ENCODE measurements around the gene CD44.

Gene CD44

GRCh38 chr11:35141071-35141470 is 2.1 kb downstream of the CD44 start:
- DNase-seq, result no peak

- DNase-seq, result no peak
Observed at GRCh38 chr11:35141571-35141971, 2.6 kb downstream of the CD44 start.

DNA sequence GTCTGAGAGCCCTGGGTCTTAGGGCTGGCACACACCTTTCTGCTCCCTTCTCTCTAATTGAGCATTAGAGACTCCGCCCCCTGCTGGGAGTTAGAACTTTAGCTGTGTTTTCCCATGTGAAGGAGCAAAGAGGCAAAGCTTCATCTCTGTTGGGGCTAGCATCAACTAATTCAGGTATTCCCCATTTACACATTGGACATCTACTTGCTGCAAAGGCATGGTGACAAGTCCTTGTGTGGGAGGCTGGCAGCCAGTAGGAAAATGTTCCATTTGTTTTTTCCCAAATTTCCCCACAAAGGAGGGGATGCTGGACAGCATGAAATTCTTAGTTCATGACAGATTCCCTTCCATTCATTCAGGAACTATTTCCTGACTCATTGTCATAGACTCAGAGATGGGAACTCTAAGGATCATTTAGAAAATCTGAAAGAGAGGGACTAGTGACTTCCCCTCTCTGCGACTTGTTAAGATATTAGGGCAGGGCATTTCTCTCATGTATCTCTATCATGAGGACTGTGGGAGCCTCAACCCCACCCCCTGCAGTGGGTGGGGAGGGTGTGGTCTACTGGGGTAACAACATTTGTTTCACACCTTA is 3.6 kb downstream of the CD44 start:
- DNase-seq, result no peak

GRCh38 chr11:35143297-35144135 is 4.5 kb downstream of the CD44 start:
- DNase-seq, result no peak

DNA sequence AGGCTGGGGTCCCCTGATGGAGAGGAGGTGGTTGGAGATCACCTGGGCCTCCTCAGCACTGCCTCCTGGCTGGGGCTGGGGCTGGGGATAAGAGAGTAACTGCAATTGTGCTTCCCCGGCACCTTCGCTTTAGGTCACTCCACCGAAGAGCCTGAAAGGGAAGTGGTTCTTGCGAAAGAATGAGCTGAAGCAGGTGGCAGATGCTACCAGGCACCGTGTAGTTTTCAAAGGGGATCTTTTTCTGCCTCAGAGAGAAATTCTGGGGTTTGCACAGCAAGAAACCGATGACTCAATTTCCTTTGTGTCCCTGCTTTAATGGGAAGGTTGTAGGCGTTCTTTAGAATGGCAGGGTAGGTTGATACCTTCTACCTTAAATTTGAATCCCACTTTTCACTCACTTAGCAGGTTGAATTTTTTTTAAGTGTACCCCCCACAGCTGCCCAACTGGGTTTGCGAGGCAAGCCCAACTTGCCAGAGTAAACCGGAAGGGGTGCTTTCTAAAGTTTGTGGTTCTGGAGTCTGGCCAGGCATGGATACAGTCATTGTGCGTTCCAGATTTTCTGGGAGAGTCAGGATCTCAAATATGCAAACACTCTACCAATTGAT is 5.3 kb downstream of the CD44 start:
- DNase-seq, result peak; percentile 48

- DNase-seq, result no peak
Observed at GRCh38 chr11:35144806-35145205, 5.8 kb downstream of the CD44 start.

GRCh38 chr11:35145271-35145670 is 6.3 kb downstream of the CD44 start:
- DNase-seq, result no peak

DNA sequence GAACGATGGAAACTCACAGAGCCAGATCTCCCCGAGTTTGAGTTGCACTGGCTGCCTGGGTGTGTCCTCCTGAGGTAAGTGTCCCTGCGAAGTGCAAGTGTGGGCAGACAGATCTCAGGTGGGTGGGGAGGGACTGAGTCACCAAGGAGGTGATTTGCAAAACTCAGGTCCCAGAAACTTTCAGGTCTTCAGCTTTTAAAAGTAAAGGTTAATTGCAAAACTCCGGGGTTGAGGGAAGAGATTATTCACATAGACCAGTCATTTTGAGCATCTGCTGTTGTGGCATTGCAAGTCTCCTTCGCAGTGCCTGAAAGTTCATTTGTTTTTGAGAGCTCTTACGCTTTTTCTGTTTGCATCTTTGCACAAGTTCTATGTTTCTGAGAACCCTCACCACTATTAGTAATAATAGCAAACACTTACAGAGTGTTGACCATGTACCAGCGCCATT is 7.1 kb downstream of the CD44 start:
- DNase-seq, result peak; percentile 50

DNA sequence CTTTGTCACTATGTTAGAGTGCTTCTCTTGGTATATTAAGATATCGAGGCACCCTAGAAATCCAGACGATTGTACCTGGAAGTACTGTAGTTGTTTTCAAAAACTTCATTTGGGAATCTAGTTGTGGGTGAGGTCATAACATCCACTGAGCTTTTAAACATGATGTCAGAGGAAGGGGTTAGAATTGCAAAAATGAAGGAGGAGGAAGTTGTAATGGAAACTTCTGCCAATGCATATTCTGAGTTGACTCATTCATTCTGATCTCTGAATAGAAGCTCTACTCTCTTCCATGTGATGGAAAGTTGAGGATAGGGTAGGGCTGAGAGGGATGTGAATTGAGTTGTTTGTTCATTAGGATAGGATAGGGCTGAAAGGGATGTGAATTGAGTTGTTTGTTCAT is 7.7 kb downstream of the CD44 start:
- DNase-seq, result no peak

DNA sequence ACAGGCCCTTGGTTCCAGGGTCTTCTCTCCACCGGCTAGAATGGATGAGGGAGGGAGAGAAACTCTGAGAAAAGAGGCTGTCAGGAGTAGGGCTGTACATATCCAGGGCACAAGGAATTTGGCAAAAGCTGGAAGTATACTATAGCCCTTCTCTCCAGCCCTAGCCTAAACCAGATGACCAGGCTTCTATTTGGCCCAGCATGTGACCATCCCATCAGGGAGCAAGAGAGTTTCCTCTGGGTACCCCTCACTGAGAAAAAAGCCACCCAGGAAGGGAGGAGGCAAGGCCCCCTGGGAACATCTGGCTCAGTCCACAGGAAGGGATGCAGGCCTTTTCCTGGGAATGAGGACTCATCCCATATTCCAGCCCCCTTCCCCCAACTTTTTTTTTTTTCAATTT is 8.3 kb downstream of the CD44 start:
- no peak for DNase-seq

DNA sequence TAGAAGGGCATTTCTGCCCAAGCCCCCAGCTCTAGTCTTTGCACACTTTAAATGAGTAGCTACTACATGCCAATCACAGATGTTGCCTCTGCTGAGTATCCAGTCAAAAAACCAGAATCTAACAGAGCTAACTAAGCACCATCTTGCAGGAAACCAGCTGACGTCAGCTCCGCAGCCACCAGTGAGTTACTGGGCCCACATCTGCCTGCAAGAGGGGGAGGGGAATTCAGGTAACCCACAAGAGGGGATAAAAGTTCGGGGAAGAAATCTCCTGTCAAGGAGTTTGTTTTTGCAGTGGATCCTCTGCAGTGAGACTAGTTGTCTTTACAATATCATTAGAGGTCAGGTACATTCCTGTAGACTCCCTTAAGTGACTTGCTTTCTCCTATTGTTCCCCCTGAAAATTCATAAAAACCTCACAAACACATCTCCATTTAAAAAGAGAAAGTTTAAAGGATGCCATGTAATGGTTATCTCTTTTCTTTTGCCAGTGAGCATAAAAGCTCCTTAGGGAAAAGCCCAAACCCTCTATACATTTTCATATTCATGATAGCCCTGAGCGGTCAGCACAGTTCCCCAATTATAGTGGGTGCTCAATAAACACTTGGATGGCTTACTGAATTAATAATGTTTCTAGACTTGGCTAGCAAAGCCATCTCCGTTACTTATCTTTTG is 9.3 kb downstream of the CD44 start:
- DNase-seq, result no peak

DNA sequence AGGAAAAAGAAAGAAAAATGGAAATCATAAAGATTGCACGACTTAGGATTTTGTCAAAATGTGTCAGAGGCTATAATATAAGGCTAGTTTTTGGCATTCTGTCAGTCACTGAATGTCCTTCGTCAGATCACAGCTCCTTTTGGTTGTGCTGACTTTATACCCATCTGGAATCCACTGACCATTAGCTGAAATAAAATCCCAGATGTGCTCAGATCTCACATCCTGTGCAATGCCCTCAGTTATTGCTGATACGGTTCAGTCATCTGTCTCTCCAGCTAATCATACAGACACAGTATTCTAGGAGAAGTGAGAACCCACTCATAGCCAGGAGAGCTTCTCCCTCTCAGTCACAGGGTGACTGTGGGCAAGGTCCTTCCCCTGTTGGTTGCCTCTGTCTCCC is 11.5 kb downstream of the CD44 start:
- DNase-seq, result no peak

DNA sequence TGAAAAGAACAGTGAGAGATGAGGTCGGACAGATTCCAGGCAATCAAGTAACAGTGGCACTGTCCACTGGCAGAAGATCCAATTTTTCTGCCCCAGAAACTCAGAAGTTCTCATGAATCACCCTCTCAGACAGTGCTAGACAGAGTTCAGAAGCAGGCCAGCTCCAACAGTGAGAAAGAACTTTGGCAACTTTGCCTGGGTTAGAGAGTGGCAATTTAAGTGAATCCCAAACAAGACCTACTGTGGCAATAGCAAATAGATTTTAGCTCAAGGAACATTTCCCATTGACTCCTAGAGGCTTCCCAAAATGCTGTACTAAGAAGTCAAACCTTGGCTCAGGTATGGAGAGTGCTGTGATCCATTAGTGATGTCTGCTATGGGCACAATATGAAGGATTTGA is 12.3 kb downstream of the CD44 start:
- DNase-seq, result no peak

DNA sequence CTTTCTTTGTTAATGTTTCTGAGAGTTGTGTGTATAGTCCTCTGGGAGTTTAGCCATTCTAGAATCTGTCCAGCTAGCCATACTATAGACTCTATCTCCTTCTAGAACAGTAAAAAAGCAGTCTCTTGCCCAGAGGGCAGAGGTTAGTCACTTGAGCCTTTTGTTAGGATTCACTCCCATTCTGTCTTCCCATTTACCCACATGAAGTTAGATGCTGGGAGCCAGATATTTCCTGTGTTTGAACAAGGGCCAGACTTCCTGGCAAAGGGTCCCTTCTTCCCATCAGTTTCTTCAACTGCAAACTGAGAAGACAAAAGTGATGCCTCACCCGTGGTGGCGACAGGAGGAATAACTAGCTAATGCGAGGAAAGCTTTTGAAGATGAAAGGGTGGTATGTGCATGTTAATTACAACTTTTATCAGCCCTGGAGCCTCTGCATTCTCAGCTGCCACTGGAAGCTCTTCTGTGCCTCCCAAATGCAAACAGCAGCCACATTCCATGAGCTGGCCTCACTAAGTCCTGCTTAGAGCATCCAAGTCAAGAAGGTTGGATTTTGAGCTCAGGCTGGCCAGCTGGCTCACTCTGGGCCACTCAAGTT is 12.8 kb downstream of the CD44 start:
- no peak for DNase-seq

- no peak for DNase-seq
Observed at GRCh38 chr11:35152575-35152974, 13.6 kb downstream of the CD44 start.

DNA sequence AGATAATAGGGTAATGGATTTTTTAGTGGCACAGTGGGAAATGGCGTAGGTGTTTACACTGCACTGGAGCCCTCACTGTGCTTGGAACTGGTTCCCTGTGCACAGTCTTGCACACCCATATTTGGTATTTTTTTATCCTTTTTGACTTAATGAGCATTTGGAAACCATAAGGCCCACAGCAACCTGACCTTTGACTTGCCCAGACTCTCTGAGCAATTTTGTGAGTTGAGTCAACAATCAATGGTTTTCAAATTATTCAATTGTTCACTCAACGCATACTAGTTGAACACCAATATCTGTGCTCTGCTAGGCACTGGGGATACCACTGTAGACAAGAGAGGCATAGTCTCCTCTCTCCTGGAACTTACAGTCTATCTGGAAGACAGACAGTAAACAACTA is 14.3 kb downstream of the CD44 start:
- no peak for DNase-seq

DNA sequence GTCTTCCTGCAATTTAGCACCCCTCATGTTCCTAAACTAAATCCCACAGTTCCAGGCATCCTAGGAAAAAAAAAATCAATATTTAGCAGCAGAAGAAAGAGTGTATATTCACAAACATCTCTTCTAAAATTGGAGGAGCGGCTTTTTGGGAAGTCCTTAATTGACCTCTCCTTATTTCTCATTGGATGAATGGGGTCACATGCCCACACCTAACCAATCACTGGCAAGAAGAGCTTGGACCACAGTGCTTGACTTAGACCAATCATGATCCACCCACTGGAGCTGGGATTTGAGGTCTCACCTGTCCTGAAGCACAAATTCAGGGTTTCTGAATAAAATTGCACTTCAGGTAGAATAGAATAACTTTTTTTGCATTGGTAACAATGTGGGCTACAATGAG is 16.0 kb downstream of the CD44 start:
- no peak for DNase-seq

GRCh38 chr11:35155677-35156076 is 16.7 kb downstream of the CD44 start:
- no peak for DNase-seq

DNA sequence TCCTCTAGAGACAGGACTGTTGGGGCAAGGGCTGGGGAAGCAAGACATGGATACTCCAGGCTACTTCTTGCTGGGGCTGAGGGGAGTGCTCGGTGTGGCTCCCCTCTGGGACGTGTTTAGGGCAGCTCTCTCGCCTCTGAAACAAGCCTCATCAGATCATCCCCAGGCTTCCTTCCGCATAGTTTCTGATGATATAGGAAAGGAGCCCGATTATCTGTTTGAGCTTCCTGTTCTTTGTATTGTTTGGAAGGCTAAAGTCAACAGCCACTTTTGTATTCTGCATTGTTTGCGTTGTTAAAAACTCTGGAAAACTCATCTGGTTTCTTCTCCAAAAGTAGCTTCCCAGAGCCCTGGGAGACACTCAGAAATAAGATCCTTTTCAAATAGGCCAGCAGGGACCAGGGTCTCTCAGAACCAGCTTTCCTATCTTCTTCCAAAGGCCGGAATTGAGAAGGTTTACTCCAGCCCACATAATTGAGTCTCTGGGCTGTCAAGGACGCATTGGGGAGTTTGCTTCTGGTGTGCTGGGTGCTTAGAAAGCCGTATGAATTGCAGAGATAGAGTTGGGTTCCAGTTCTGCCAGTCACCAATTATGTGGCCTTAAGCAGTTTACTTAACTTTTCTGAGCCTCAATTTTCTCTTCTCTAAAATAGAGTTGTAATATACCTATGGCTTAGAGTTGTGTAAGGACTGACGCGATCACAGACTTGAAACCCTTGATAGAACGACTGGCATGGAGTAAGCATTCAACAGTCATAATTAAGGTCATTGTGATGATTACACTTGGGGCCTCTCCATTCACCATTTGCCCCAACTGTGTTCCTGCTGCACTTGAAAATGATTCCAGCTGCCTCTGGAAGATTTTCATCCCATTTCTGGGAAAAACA is 19.1 kb downstream of the CD44 start:
- no peak for DNase-seq

GRCh38 chr11:35158701-35159510 is 19.9 kb downstream of the CD44 start:
- DNase-seq, result no peak

DNA sequence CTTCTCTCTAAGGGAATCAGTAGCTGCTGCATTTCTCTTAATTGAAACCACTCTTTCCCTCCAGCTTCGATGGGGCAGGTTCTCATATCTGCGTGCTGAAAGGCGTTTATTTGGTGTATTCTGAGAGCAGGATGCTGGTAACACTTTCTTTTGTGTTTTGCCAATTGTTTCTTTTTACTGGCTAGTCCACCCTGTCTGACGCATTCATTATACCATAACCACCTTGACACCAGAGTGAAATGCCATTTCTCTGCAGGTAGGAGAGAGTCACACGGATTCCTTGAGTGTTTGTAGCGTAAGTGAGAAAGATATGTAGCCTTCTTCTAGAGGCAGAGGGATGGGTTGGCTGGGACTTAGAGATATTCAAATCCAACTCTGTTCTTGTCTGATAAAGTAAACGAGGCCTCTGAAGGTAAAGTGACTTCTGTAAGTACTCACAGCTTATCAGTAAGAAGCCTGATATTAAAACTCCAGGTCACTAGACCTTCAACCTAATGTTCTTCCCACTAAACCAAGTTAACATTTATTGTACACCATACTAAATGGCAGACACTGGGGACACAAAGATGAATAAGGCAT is 21.4 kb downstream of the CD44 start:
- DNase-seq, result no peak

All from activated effector memory CD4-positive, alpha-beta T cell treated with Interleukin-2 at 50 U/mL for 16 hours (primary cell).